ENCODE measurements around the gene AOPEP.
"Not testable (repeated sequence)": the region's sequence is repeated elsewhere in the genome, so short reads cannot be mapped to it uniquely, and the experiment has no call there.

AOPEP gene

DNA sequence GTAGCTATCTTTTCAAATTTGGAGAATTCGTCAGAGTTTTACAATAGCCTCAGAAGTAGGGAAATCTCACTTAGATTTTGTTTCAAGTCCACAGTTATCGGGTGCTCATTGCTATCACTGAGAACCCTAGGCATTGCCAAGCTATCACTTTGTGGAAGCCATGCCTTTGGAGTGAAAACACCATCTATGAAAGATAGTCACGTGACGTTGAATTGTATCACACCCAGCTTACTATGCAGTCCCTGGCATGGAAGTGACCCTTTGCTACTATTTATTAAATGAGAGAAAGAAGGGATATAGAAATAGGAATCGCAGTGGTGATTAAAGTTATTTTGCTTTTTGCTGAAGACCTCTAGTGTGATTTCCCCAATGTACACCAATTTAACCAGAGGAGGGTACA lies 97.2 kb downstream of the AOPEP start:
- DNase-seq: no peak

- no peak for DNase-seq
Observed at GRCh38 chr9:94824411-94824810, 97.9 kb downstream of the AOPEP start.

- DNase-seq: no peak
Observed at GRCh38 chr9:94824913-94825610, 98.6 kb downstream of the AOPEP start.

GRCh38 chr9:94825611-94825958 lies 99.1 kb downstream of the AOPEP start:
- DNase-seq: no peak

DNA sequence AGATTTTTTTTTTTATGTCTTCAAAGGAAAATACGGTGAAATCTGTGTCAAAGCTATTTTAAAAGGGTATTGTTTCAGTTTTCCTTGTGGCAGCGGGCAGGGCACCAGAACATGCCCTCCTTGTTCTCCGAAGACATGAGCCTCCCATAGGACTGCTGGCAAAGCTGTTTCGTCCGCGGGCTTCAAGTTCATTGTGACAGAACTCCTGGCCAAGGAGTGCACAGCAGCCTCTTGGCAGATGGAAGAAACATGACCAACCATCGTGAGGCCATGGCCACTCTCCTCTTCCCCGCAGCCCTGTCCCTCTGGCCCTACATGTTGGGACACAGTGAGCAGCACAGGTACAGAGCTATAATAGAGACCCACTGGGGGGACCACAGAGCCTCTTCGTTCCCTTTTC lies 99.5 kb downstream of the AOPEP start:
- no peak for DNase-seq

- DNase-seq: no peak
Observed at GRCh38 chr9:94826644-94827410, 100.3 kb downstream of the AOPEP start.

- no peak for DNase-seq
Observed at GRCh38 chr9:94827584-94828304, 101.2 kb downstream of the AOPEP start.

- DNase-seq: no peak
Observed at GRCh38 chr9:94829380-94830070, 103.0 kb downstream of the AOPEP start.

DNA sequence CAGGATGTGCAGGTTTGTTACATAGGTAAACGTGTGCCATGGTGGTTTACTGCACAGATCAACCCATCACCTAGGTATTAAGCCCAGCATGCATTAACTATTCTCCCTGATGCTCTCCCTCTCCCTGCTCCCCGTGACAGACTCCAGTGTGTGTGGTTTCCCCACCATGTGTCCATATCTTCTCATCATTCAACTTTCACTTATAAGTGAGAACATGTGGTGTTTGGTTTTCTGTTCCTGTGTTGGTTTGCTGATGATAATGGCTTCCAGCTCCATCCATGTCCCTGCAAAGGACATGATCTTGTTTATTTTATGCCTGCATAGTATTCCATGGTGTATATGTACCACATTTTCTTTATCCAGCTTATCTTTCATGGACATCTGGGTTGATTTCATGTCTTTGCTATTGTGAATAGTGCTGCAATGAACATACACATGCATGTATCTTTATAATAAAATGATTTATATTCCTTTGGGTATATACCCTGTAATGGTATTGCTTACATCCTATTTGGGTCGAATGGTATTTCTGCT lies 103.6 kb downstream of the AOPEP start:
- not testable (repeated sequence) for DNase-seq

DNA sequence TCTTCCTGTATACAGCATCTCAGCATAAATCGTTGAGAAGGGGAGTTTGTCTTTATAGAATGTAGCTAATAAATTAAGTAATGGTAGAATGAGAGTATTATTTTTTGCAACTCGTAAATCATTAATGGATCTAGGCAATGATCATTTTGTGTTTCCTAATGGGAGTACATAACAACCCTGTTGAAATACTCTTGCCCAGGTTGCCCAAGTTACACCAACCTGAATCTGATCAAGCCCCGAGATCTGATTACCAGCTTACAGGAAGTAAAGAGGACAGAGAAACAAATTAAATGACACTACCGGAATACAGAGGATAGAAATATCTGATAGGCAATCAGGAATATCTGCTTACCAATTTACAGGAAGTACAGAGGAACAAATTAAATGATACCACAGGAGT lies 107.3 kb downstream of the AOPEP start:
- DNase-seq: no peak

DNA sequence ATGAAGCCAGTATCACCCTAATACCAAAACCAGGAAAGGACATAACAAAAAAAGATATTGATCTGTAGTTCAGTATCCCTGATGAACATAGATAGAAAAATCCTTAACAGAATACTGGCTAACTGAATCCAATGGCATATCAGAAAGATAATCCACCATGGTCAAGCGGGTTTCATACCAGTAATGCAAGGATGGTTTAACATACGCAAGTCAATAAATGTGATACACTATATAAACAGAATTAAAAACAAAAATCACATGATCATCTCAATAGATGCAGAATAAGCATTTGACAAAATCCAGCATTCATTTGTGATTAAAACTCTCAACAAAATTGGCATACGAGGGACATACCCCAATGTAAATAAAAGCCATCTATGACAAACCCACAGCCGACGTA lies 110.9 kb downstream of the AOPEP start:
- no peak for DNase-seq

DNA sequence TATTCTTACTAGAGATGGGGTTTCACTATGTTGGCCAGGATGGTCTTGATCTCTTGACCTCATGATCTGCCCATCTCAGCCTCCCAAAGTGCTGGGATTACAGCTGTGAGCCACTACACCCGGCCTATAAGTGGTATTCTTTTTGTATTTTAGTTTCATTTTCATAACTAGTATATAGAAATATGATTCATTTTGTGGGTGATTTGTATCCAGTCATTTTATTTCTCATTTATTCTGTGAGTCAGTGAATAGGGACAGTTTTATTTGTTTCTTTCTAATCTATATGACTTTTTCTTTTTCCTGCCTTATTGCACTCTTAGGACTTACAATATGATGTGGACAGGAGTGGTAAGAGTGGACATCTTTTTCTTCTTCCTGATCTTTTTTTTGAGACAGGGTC lies 112.9 kb downstream of the AOPEP start:
- no peak for DNase-seq

DNA sequence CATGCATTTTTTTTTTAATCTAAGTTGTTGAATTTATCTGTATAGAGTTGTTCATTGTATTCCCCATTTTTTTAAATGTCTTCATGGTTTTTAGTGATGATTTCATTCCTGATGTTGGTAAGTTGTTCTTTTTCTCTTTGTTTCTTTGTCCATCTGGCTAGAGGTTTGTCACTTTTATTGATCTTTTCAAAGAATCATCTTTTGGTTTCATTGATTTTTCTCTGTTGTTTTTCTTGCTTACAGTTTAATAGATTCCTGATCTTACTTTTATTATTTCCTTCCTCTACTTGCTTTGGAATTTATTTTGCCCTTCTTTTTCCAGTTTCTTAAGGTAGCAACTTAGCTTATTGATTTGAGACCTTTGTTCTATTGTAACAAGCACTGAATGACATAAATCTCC lies 114.2 kb downstream of the AOPEP start:
- DNase-seq: no peak

DNA sequence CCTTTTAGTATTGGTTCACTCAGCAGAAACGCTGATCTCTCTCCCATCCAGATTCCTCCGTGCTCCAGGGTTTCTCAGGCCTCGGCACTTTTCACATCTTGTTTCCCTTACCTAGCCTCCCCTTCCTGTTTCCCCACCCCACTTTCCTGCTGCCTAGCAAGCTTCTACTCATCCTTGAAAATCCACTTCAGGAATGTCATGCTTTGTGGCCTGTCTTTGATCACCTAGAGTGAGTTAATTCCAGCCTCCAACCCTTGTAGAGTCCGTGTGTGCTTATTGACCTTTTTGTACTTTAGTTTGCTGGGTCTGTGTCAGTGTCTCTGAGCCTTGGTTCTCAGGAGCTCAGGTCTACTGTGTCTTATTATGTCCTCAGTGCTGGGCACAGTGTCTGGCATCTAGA lies 116.6 kb downstream of the AOPEP start:
- DNase-seq: no peak

- no peak for DNase-seq
Observed at GRCh38 chr9:94846739-94847138, 120.2 kb downstream of the AOPEP start.

GRCh38 chr9:94847486-94847885 lies 121.0 kb downstream of the AOPEP start:
- no peak for DNase-seq

GRCh38 chr9:94848791-94849190 lies 122.3 kb downstream of the AOPEP start:
- not testable (repeated sequence) for DNase-seq

DNA sequence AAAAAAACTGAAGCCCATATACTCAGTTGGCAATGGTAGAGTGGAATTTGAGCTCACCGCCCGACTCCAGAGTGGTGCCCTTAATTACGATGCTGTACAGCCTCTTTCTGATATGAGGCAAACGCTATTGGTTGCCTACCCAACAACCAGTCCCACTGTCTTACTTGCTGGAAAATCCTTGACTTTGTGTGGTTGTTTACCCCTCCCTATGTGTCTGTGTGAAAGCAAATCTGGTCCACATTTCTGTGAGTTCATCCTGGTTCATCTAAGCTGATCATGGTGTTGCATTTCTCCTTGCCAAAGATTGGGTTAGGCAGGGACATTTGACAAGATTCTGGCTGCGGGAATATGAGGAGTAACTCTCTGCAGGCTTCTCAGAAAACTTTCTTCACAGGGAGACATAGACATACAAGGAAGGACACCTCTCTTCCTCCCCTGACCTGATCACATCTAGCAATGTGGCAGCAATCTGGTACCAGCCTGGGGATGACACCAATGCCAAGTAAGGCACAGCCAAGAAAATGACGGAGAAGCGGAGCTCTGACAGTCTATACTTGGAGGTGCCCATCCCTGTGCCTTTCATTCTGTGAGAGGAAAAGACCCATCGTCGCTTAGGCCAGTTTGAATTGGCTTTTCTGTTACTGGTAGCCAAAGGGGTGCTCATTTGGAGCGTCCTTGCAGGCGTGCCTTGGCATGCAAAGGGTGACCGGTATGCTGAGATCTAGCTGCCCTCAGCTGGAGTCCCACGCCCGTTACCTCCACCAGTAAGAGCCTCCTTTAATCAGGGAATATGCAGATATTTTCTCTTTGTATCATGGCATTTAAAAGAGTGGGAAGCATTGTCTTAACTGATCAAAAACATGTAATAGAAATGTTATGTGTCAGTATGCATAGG lies 124.3 kb downstream of the AOPEP start:
- no peak for DNase-seq

GRCh38 chr9:94851467-94851866 lies 125.0 kb downstream of the AOPEP start:
- DNase-seq: no peak

GRCh38 chr9:94851892-94852291 lies 125.4 kb downstream of the AOPEP start:
- DNase-seq: no peak

GRCh38 chr9:94852373-94852772 lies 125.9 kb downstream of the AOPEP start:
- DNase-seq: no peak

GRCh38 chr9:94853887-94854286 lies 127.4 kb downstream of the AOPEP start:
- DNase-seq: no peak
